Activated CD8-positive, alpha-beta memory T cell treated with anti-CD3 and anti-CD28 coated beads for 36 hours (primary cell): ENCODE measurements around the gene CACNG5. TPM values are rescaled to one million over a fixed set of nuclear protein-coding genes. Genes with fewer than 3 reads are reported as not detected.

Experiments
- CTCF ChIA-PET: fragments of 350-600 bp; sonication (Branson Sonifier 250); formaldehyde crosslinking; loops from one replicate; lab custom pipeline; 2021; ENCODE audit warnings: antibody characterized with exemption; lab: Charles Lee
- POLR2A ChIA-PET: fragments of 350-600 bp; sonication (Branson Sonifier 250); formaldehyde crosslinking; loops from one replicate; lab custom pipeline; 2021; ENCODE audit warnings: antibody characterized with exemption; lab: Charles Lee
- total RNA-seq, 2 experiments: library from RNA; stranded (reverse); gene quantifications; one replicate each; pipeline ENCODE4 v1.2.3, GENCODE V29; 2021

Gene CACNG5
- total RNA-seq, 2 experiments from 2014 or later, result not detected

DNA sequence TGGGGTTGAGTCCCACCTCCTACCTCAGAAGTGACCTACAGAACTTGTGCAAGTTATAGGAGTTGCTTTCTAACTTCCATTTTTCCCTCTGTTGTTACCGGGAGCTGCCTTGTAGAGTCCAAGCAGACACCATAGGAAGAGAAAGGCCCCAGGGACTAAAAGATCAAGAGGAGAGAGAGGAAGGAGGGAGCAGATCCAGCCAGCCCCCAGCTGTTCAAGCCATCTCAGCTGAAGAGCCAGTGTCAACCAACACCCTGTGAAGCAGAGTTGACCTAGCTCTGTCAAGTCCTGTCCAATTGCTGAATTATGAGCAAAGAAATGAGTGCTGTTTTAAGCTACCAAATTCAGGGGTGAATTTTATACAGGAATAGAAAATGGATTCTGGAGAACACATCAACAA is 94.7 kb downstream of the CACNG5 start:
- POLR2A ChIA-PET, result no interaction called here
- CTCF ChIA-PET, result no interaction called here

DNA sequence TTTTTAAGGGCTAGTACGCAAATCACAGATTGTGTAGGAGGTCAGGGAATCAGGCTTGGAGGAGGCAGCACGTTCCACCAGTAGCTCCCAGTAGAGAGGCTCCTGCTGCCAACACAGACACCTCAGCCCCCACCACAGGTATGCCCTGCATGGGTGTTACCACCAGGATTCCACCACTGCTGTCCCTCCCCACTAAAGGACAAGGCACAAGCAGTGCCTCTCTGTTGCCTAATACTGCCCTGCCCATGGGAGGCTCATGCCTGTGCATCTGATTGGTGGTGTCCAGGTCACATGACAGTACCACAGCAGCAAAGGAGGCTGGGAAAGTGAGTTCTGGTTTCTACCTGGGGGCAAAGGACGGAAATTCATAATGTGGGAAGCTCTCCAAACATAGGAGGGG is 96.0 kb downstream of the CACNG5 start:
- ChIA-PET POLR2A (no interaction called here), CTCF (no interaction called here)

DNA sequence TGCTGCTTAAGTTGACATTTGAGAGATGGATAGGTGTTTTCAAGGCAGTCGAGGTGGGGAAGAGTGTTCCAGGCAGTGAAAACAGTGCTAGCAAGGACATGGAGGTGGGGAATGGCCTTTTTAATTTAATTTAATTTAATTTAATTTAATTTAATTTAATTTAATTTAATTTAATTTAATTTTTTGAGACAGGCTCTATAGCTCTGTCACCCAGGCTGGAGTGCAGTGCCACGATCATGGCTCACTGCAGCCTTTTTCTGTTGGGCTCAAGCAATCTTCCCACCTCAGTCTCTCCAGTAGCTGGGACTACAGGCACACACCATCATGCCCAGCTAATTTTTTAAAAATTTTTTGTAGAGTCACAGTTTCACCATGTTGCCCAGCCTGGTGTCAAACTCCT is 97.4 kb downstream of the CACNG5 start:
- CTCF ChIA-PET, result no interaction called here

DNA sequence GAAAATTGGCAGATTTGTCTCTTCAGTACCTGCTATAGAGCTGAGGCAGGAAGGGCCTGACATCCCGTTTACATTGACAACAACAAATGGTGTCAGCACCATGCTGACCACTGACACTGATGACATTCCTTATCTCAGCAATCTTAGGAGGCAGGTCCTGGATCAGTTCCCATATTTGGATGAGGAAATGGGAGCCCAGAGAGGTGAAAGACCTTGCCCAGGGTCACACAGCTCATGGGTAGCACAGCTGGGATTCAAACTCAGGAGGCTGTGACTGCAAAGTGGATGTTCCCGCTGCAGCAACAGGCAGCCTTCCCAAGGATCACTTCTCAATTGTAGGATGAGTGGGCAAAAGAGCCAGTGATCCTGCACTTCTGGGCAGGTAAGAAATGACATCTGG is 99.1 kb downstream of the CACNG5 start:
- ChIA-PET POLR2A (no interaction called here), CTCF (no interaction called here)

More for the DNA sequence above, 97.4 kb downstream of the CACNG5 start:
- POLR2A ChIA-PET, result no interaction called here

Other genes with a start within 250 kb of the CACNG5 start
- not detected for gene CACNG4, start 129.6 kb downstream of the CACNG5 start, total RNA-seq
- not detected for gene CACNG1, start 209.4 kb downstream of the CACNG5 start, total RNA-seq